LNCaP clone FGC (cell line): Measurements from ENCODE around the gene CRYBG3.

Experiments used
- DNase-seq: peaks from one replicate; pipeline ENCODE4 v3.0.0-alpha.2; 2011; ENCODE audit warnings: low read depth
- H3K4me3 ChIP-seq: 2 replicates; pipeline ENCODE4 v1.5.1; 2011; ENCODE audit warnings: mild to moderate bottlenecking, low read depth, low read length, control low read depth
- TF ChIP-seq, protein P1 (sequence below): IDR thresholded peaks from 2 replicates; pipeline ENCODE4 v1.5.1; 2012; ENCODE audit warnings: mild to moderate bottlenecking; ENCODE audit not compliant: control insufficient read depth, insufficient read depth; ENCODE audit errors: extremely low read depth

CRYBG3 gene

DNA sequence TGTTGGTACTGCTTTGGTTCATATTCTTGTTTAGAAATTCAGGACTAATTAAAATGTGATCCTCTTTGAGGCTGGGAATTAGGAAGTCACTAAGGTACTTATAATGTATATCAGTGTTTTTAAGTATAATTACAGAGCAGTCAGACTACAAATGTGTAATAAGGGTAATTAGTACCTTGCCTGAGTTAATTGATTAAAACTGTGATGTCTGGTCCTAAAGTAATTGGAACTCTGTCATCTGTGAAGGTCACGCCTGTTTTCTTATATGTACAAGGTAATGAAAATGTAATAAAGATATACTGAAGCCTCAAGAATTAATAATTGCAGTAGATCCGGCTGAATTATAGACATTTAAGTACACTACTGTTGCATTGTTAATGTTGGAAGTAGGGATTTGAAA is 117.6 kb downstream of the CRYBG3 start:
- H3K4me3 ChIP-seq = no peak overlapping the region
- TF ChIP-seq, protein P1, sequence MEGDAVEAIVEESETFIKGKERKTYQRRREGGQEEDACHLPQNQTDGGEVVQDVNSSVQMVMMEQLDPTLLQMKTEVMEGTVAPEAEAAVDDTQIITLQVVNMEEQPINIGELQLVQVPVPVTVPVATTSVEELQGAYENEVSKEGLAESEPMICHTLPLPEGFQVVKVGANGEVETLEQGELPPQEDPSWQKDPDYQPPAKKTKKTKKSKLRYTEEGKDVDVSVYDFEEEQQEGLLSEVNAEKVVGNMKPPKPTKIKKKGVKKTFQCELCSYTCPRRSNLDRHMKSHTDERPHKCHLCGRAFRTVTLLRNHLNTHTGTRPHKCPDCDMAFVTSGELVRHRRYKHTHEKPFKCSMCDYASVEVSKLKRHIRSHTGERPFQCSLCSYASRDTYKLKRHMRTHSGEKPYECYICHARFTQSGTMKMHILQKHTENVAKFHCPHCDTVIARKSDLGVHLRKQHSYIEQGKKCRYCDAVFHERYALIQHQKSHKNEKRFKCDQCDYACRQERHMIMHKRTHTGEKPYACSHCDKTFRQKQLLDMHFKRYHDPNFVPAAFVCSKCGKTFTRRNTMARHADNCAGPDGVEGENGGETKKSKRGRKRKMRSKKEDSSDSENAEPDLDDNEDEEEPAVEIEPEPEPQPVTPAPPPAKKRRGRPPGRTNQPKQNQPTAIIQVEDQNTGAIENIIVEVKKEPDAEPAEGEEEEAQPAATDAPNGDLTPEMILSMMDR = no peak
- DNase-seq = no peak

DNA sequence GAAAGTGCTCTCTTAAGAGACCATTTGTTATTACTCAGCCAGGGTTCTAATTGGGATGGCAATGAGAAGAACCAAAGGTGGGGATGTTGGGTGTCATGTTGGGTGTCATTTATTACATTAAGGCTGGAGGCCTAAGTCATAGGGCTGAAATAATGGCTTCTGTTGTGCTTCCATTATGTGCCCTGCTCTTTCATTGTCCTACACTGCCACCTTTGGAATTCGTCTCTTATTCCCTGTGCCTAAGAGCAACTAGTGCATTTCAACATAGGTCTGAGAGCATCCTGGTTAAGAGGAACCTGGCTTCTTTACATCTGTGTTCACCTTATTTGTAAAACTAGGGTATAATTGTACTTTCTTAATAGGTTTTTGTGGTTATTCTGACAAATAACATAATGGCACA is 118.2 kb downstream of the CRYBG3 start:
- H3K4me3 ChIP-seq = no peak overlapping the region
- DNase-seq = no peak
- TF ChIP-seq, protein P1 = peak; percentile 34; the same call in 1 of the 2 replicates

DNA sequence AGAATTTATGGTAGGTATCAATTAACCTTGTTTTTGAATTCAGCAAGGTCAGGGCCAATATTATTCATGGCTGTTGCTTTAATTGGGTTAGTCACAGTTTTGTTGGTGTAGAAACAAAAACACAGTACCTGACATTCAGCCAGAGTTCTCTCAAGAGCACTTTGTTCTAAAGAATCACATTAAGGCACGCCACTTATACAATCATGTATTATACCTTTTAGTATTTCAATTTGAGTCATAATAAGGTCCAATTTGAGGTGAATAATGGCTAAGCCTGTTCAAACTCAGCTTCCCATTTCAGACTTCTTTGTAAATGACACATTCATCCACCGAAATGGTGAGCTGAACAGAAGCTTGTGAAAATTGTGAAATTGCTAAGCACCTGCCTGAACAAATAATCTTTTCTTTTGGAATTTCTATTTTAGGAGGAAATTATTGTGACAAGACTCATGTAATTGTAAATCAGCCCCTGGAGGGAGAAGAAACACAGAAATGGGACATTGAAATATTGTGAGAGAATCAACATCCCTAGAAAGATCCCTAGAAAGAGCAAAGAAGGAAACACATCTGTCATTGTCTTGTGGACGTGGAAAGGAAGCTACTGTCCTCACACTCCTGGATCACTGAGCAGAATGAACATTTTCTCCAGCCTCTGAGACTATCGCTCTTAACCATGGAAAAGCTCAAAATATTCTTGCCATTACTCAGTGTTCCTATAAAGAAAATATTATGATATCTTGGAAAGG is 121.2 kb downstream of the CRYBG3 start:
- TF ChIP-seq, protein P1 = no peak
- no peak for DNase-seq
- no peak overlapping the region for H3K4me3 ChIP-seq

DNA sequence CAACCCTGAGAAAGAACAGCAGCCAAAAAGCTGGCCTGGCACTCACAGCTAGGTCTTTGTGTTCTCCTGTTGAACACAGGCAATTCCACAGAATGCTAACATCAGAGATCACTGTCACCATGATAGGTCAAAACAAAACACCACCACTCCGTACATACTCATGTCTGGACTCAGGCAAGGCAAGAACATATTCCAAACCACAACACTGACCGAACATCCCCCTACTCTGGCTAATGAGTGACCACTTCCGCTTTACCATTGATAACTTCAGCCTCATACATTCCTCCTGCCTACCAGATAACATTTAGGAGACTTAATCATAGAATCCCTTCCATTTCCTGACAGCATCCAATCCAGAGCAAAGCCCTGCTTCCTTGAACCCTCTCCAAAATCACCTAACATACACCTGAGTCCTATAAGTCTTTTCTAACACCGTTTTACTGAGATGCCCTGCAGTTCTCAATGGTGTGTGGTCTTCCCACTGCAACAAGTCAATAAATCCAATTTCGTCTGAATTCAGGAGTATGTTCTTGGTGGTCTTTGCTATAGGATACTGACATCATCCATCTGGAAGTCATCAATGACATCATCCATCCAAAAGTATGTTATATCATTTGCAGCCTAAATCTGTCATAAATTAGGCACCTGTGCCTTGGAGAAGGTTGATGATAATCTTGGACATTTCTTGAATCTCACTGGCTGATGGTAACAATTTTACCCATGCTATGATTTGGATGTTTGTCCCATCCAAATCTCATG is 126.7 kb downstream of the CRYBG3 start:
- no peak for DNase-seq
- TF ChIP-seq, protein P1 = no peak
- H3K4me3 ChIP-seq = no peak overlapping the region

- H3K4me3 ChIP-seq = no peak overlapping the region
- no peak for DNase-seq
- TF ChIP-seq, protein P1 = no peak
Observed at GRCh38 chr3:97949110-97949485, 127.3 kb downstream of the CRYBG3 start.

GRCh38 chr3:97949743-97950142 is 127.9 kb downstream of the CRYBG3 start:
- no peak for DNase-seq
- TF ChIP-seq, protein P1 = no peak
- no peak overlapping the region for H3K4me3 ChIP-seq
